K562 (cell line): ENCODE results near the gene GEMIN8. TPM values are rescaled to one million over a fixed set of nuclear protein-coding genes. Genes with fewer than 3 reads are reported as not detected.
A peak's percentile ranks its signal among the peaks of the same experiment; 100 is the strongest.

Experiments
- CBFA2T3 ChIP-seq: fragments of 450-650 bp; IDR thresholded peaks from 2 replicates; pipeline ENCODE4 v1.6.1; 2017
- CCAR2 ChIP-seq: fragments of 200-400 bp; formaldehyde crosslinking; IDR thresholded peaks from 2 replicates; pipeline ENCODE4 v1.6.1; 2017; ENCODE audit warnings: mild to moderate bottlenecking, low read depth, low read length
- HDGF ChIP-seq: fragments of 450-650 bp; IDR thresholded peaks from 2 replicates; pipeline ENCODE4 v1.6.1; 2016
- MBD2 ChIP-seq: sonication (generic); IDR thresholded peaks from 2 replicates; pipeline ENCODE4 v1.6.1; 2016; ENCODE audit warnings: low read depth, borderline replicate concordance
- polyA plus RNA-seq, 8 experiments: library from polyadenylated mRNA; depleted of rRNA in 4 of 8; stranded (reverse) in 5 of 8; unstranded in 3 of 8; fragments of >200 nt; fragmentation: Nextera tagmentation in 2 of 8; fragmentation: Illumina TruSeq in 1 of 8; extraction: Ambion mirVana in 2 of 8; extraction: Trizol in 1 of 8; gene quantifications; 2 replicates each; pipeline versions ENCODE4 v1.2.1 to v1.2.3, GENCODE V29; 2011 to 2014; ENCODE audit warnings: inconsistent platforms in 1 of 8, missing spikeins in 1 of 8
- total RNA-seq, 7 experiments: library from RNA; depleted of rRNA in 6 of 7; stranded (reverse); fragments of >200 nt in 6 of 7; fragmentation: Illumina TruSeq in 2 of 7; extraction: Trizol in 2 of 7; gene quantifications; 2 replicates each; pipeline versions ENCODE4 v1.2.1 to v1.2.3, GENCODE V29; 2011 to 2021; ENCODE audit warnings: low replicate concordance in 1 of 7
- TF ChIP-seq, protein P1 (sequence below): IDR thresholded peaks from 2 replicates; pipeline ENCODE4 v1.6.1; 2011; ENCODE audit warnings: borderline replicate concordance, low read depth, mild to moderate bottlenecking, moderate library complexity, low read length; ENCODE audit not compliant: insufficient read depth, poor library complexity, severe bottlenecking
- TF ChIP-seq, protein P2 (sequence below): sonication (generic); formaldehyde crosslinking; IDR thresholded peaks from 2 replicates; pipeline ENCODE4 v1.5.0; 2020; ENCODE audit warnings: missing genetic modification reagents
- TF ChIP-seq, protein P3 (sequence below): fragments of 450-650 bp; IDR thresholded peaks from 2 replicates; pipeline ENCODE4 v1.6.1; 2016; ENCODE audit warnings: antibody characterized with exemption
- TF ChIP-seq, protein P4 (sequence below), 2 experiments: fragments of 450-650 bp; formaldehyde crosslinking in 1 of 2; IDR thresholded peaks; 2 replicates each; pipeline versions ENCODE4 v1.4.0 to v1.6.1; 2014 to 2020; ENCODE audit warnings: mild to moderate bottlenecking in 2 of 2, borderline replicate concordance in 1 of 2, low read depth in 1 of 2
- TF ChIP-seq, protein P5 (sequence below): sonication (generic); formaldehyde crosslinking; IDR thresholded peaks from 2 replicates; pipeline ENCODE4 v1.8.0; 2023; ENCODE audit warnings: mild to moderate bottlenecking, missing genetic modification reagents

GEMIN8 gene
- total and polyA plus RNA-seq, 9 of the 15 experiments (the other 6 are each of a cell fraction or from before 2014, with no cell fraction given): 10.9 to 29.1 (median 16.9) TPM

DNA sequence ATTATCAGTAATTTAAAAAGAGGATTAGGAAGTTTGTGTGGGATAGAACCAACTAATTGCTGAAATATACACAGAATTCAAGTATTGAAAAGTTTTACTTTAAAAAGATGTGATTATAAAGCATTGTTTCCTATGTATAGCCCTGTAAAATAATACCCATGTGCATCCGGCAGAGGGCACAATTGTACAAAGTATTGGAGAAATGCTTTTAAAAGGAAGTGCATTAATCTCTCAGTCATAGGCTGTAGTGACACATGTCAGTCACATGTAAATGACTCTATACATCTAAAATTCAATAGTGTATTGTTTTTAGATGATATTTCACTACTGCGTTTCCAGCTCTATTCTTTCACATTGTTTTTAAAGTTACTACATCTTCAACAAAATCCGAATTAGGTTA lies 9.7 kb upstream of the GEMIN8 start (continued):
- TF ChIP-seq, protein P1, sequence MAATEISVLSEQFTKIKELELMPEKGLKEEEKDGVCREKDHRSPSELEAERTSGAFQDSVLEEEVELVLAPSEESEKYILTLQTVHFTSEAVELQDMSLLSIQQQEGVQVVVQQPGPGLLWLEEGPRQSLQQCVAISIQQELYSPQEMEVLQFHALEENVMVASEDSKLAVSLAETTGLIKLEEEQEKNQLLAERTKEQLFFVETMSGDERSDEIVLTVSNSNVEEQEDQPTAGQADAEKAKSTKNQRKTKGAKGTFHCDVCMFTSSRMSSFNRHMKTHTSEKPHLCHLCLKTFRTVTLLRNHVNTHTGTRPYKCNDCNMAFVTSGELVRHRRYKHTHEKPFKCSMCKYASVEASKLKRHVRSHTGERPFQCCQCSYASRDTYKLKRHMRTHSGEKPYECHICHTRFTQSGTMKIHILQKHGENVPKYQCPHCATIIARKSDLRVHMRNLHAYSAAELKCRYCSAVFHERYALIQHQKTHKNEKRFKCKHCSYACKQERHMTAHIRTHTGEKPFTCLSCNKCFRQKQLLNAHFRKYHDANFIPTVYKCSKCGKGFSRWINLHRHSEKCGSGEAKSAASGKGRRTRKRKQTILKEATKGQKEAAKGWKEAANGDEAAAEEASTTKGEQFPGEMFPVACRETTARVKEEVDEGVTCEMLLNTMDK: no peak
- no peak for TF ChIP-seq CCAR2
- TF ChIP-seq MBD2: no peak
- TF ChIP-seq, protein P2, sequence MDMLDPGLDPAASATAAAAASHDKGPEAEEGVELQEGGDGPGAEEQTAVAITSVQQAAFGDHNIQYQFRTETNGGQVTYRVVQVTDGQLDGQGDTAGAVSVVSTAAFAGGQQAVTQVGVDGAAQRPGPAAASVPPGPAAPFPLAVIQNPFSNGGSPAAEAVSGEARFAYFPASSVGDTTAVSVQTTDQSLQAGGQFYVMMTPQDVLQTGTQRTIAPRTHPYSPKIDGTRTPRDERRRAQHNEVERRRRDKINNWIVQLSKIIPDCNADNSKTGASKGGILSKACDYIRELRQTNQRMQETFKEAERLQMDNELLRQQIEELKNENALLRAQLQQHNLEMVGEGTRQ (CRISPR knock-in tag): no peak
- TF ChIP-seq, protein P3, sequence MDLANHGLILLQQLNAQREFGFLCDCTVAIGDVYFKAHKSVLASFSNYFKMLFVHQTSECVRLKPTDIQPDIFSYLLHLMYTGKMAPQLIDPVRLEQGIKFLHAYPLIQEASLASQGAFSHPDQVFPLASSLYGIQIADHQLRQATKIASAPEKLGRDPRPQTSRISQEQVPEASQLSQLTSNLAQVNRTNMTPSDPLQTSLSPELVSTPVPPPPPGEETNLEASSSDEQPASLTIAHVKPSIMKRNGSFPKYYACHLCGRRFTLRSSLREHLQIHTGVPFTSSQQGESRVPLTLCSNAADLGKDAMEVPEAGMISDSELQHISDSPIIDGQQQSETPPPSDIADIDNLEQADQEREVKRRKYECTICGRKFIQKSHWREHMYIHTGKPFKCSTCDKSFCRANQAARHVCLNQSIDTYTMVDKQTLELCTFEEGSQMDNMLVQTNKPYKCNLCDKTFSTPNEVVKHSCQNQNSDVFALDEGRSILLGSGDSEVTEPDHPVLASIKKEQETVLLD: no peak
- TF ChIP-seq HDGF: no peak
- TF ChIP-seq, protein P4, sequence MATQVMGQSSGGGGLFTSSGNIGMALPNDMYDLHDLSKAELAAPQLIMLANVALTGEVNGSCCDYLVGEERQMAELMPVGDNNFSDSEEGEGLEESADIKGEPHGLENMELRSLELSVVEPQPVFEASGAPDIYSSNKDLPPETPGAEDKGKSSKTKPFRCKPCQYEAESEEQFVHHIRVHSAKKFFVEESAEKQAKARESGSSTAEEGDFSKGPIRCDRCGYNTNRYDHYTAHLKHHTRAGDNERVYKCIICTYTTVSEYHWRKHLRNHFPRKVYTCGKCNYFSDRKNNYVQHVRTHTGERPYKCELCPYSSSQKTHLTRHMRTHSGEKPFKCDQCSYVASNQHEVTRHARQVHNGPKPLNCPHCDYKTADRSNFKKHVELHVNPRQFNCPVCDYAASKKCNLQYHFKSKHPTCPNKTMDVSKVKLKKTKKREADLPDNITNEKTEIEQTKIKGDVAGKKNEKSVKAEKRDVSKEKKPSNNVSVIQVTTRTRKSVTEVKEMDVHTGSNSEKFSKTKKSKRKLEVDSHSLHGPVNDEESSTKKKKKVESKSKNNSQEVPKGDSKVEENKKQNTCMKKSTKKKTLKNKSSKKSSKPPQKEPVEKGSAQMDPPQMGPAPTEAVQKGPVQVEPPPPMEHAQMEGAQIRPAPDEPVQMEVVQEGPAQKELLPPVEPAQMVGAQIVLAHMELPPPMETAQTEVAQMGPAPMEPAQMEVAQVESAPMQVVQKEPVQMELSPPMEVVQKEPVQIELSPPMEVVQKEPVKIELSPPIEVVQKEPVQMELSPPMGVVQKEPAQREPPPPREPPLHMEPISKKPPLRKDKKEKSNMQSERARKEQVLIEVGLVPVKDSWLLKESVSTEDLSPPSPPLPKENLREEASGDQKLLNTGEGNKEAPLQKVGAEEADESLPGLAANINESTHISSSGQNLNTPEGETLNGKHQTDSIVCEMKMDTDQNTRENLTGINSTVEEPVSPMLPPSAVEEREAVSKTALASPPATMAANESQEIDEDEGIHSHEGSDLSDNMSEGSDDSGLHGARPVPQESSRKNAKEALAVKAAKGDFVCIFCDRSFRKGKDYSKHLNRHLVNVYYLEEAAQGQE (IDR thresholded peaks at IDR 0.05; ENCODE audit: borderline replicate concordance): peak; percentile 75
- TF ChIP-seq, protein P4 (CRISPR knock-in tag; IDR thresholded peaks at IDR 0.05; ENCODE audit: low read depth): no peak
- TF ChIP-seq CBFA2T3: no peak
- TF ChIP-seq, protein P5, sequence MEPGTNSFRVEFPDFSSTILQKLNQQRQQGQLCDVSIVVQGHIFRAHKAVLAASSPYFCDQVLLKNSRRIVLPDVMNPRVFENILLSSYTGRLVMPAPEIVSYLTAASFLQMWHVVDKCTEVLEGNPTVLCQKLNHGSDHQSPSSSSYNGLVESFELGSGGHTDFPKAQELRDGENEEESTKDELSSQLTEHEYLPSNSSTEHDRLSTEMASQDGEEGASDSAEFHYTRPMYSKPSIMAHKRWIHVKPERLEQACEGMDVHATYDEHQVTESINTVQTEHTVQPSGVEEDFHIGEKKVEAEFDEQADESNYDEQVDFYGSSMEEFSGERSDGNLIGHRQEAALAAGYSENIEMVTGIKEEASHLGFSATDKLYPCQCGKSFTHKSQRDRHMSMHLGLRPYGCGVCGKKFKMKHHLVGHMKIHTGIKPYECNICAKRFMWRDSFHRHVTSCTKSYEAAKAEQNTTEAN (CRISPR knock-in tag): no peak
